ENCODE measurements around the gene STIM2.

STIM2 gene

DNA sequence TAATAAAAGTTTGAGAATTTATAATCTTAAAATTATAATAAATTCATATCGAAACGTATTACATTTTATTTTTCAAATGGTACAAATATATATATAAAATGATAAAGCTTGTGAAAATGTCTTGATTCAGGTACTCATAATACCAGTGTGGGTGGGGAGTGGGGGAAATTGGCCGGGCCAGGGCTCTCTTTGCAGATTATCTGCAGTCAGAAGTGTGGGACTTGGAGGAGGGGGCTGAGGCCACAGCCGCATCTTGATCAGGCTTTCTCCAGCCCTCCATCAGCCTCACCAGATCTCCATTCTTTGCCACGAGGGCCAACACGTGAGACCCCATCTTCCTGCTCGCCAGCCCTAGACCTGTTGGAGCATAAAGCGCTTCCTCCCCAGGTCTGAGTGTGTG lies 86.7 kb downstream of the STIM2 start:
- DNase-seq (ENCODE audit: insufficient read length, low spot score) = no peak
- no peak for TF ChIP-seq SPI1 (IDR thresholded peaks at IDR 0.05; ENCODE audit: low read depth, low read length)
- TF ChIP-seq TAF1 (IDR thresholded peaks at IDR 0.05; ENCODE audit: low read depth, low read length) = no peak
- FAIRE-seq = no peak

DNA sequence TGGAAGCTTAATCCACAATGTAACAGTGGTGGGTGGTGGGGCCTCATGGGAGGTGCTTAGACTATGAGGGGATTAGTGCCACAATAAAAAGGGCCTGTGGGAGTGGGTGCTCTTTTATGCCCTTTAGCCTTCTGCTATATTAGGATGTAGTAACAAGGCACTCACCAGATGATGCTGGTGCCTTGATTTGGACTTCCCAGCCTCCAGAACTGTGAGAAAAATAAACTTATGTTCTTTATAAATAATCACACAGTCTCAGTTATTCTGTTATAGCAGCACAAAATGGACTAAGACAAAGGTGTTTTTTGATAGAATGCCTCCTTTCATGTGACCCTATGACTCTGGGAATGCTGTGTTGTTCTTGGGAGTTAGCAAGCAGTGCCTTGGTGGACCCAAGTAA lies 89.8 kb downstream of the STIM2 start:
- no peak for TF ChIP-seq POLR2AphosphoS5 (IDR thresholded peaks at IDR 0.05; ENCODE audit: low read depth, low read length)
- TF ChIP-seq POLR2A (IDR thresholded peaks at IDR 0.05; ENCODE audit: low read depth, low read length) = no peak
- TF ChIP-seq PAX5 (IDR thresholded peaks at IDR 0.05; ENCODE audit: insufficient read depth, low read length, severe bottlenecking) = no peak
- no peak for TF ChIP-seq POU2F2 (IDR thresholded peaks at IDR 0.05; ENCODE audit: low read depth, low read length)
- TF ChIP-seq SPI1 (IDR thresholded peaks at IDR 0.05; ENCODE audit: low read depth, low read length) = no peak
- no peak for TF ChIP-seq TAF1 (IDR thresholded peaks at IDR 0.05; ENCODE audit: low read depth, low read length)
- no peak for FAIRE-seq
- DNase-seq (ENCODE audit: insufficient read length, low spot score) = no peak

DNA sequence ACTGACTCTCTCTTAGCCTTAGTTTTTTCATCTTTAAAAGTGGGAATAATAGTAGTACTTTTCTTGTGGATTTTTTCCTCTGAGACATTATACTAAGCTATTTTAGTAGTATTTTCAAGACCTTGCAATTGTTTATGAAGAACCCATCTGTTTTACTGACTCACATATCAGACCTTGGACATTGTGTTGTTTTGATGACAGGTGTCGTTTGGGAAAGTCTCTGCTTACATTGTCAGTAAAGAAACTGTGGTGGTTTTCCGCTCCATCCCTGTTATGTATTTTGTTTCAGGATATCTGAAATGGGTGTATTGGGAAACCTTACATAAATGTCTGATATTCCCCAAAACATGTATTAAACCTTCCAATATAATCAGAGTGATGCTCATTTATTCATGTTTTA lies 92.2 kb downstream of the STIM2 start:
- FAIRE-seq (no peak), DNase-seq (ENCODE audit: insufficient read length, low spot score) (no peak)
- TF ChIP-seq TAF1 (IDR thresholded peaks at IDR 0.05; ENCODE audit: low read depth, low read length) (no peak), POLR2AphosphoS5 (IDR thresholded peaks at IDR 0.05; ENCODE audit: low read depth, low read length) (no peak), POLR2A (IDR thresholded peaks at IDR 0.05; ENCODE audit: low read depth, low read length) (no peak)

DNA sequence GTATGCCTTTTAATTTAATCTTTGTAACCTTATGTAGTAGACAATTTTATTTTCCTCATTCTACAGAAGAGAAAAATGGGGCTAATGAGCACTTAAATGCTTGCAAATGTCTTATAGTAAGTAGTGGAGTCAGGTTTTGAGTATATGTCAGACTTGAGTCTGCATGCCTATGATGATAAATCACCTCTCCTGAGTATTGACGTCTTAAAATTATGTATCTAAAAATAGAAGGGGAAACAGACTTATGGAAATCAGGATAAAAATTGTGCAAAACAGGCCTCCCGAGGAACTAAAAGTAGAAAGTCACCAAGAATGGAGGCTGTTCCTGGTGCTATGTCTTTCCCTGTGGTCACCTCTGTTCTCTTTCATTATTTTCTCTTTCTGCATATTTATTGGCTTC lies 92.7 kb downstream of the STIM2 start:
- TF ChIP-seq POLR2A (IDR thresholded peaks at IDR 0.05; ENCODE audit: low read depth, low read length) (no peak), SPI1 (IDR thresholded peaks at IDR 0.05; ENCODE audit: low read depth, low read length) (no peak), TAF1 (IDR thresholded peaks at IDR 0.05; ENCODE audit: low read depth, low read length) (no peak), PAX5 (IDR thresholded peaks at IDR 0.05; ENCODE audit: insufficient read depth, low read length, severe bottlenecking) (no peak), POLR2AphosphoS5 (IDR thresholded peaks at IDR 0.05; ENCODE audit: low read depth, low read length) (no peak), POU2F2 (IDR thresholded peaks at IDR 0.05; ENCODE audit: low read depth, low read length) (no peak)

DNA sequence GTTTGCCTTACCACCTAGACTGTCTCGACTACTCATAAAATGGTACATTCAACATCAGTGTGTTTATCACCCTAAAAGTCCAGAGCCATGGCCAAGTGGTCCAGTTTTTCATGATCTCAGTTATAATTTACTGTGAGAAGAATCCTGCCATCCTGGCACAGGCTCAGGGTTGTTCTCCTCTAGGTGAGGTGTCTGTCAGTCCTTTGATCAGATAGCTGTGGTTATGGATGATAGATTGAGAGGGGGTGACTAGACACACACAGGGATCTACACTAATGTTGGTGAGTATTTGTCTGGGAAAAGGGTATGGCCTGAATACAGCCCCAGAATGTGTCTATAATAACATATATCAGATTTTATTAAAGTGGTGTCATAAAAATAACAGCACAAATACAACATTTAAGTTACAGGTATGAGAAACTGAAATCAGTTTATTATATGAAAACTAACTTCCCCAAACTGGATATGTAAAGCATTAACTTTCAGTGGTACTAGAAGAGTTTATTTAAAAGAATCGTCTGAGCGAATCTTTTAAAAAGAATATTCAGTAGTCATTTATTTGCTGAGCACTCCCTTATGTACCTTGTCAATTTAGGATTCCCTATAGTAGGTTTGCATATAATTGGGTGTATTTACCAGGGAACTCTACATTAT lies 93.3 kb downstream of the STIM2 start:
- FAIRE-seq (peak; percentile 70), DNase-seq (ENCODE audit: insufficient read length, low spot score) (no peak)
- no peak for TF ChIP-seq POLR2A (IDR thresholded peaks at IDR 0.05; ENCODE audit: low read depth, low read length)
- no peak for TF ChIP-seq TAF1 (IDR thresholded peaks at IDR 0.05; ENCODE audit: low read depth, low read length)
- no peak for TF ChIP-seq PAX5 (IDR thresholded peaks at IDR 0.05; ENCODE audit: insufficient read depth, low read length, severe bottlenecking)
- no peak for TF ChIP-seq SPI1 (IDR thresholded peaks at IDR 0.05; ENCODE audit: low read depth, low read length)
- no peak for TF ChIP-seq POLR2AphosphoS5 (IDR thresholded peaks at IDR 0.05; ENCODE audit: low read depth, low read length)
- no peak for TF ChIP-seq POU2F2 (IDR thresholded peaks at IDR 0.05; ENCODE audit: low read depth, low read length)

More for the DNA sequence above, 92.7 kb downstream of the STIM2 start:
- FAIRE-seq (no peak), DNase-seq (ENCODE audit: insufficient read length, low spot score) (no peak)

DNA sequence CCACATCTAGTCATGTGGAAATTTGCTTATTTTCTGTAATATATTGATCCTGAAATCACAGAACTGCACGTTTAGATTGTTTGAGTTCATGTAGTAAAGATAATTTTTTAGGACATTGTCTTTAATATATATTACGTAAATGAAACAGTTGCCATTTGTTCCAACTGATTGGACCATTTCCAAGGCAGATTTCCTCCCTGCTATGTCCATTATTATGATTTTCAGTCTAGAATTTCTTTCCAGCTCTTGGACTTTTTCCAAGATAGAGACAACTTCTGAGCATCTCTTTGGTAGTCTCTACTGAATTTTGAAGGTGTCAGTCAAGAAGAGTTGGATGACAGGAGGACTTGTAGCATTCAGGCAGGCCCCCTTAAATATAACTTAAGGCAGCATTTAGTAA lies 94.6 kb downstream of the STIM2 start:
- DNase-seq (ENCODE audit: insufficient read length, low spot score) (no peak), FAIRE-seq (no peak)
- TF ChIP-seq SPI1 (IDR thresholded peaks at IDR 0.05; ENCODE audit: low read depth, low read length) = no peak
- no peak for TF ChIP-seq PAX5 (IDR thresholded peaks at IDR 0.05; ENCODE audit: insufficient read depth, low read length, severe bottlenecking)
- TF ChIP-seq POLR2AphosphoS5 (IDR thresholded peaks at IDR 0.05; ENCODE audit: low read depth, low read length) = no peak
- TF ChIP-seq POLR2A (IDR thresholded peaks at IDR 0.05; ENCODE audit: low read depth, low read length) = no peak
- TF ChIP-seq POU2F2 (IDR thresholded peaks at IDR 0.05; ENCODE audit: low read depth, low read length) = no peak

DNA sequence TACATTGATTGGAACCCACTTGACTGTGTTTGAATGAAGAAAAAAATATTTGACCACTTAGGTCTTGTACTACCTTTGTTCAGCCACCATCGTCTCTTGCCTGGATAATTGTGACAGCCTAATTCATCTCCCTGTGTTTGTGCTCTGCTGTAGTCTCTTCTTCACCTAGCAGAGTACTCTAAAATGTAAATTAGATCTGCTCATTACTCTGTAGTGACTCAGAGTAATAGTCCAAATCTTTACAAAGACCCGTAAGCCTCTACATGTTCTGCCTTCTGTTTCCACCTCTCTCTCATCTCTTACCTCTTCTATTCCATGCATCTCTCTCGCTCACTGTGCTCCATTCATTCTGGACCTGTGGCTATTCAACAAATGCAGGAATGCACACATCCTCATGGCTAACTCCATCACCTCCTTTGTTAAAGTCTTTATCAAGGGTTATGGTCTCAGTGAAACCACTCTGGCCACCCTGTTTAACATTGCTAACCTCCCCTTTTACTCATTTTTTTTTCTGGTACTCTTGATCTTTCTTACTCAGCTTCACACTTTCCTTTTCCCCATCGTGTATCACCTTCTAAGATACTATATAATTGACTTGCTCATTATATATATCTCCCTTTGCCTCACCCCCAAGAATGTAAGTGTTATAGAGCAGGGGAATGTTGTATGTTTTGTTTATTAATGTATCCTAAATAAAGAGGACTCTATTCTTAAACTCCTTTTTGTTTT lies 98.4 kb downstream of the STIM2 start:
- DNase-seq (ENCODE audit: insufficient read length, low spot score) = no peak
- no peak for FAIRE-seq
- TF ChIP-seq POU2F2 (IDR thresholded peaks at IDR 0.05; ENCODE audit: low read depth, low read length) (no peak), SPI1 (IDR thresholded peaks at IDR 0.05; ENCODE audit: low read depth, low read length) (no peak), TAF1 (IDR thresholded peaks at IDR 0.05; ENCODE audit: low read depth, low read length) (no peak), POLR2A (IDR thresholded peaks at IDR 0.05; ENCODE audit: low read depth, low read length) (no peak), PAX5 (IDR thresholded peaks at IDR 0.05; ENCODE audit: insufficient read depth, low read length, severe bottlenecking) (no peak), POLR2AphosphoS5 (IDR thresholded peaks at IDR 0.05; ENCODE audit: low read depth, low read length) (no peak)

DNA sequence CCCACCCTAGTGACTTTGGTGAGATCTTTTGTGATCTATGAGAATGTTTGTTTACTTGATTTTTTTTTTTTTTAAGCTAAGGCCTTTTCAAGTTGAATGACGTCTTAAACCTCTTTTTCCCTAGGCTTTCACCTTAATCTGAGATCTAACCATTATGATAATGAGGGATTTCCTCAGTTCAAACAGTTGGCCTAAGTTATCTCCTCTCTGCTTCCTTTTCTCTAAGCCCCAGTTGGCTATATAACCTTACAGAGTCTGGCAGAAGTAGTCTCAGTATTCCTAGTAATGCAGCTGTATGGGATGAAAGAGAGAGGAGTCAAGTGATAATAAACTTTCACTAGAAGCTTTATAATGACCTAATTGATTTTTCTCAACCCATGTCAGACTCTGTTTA lies 99.0 kb downstream of the STIM2 start:
- TF ChIP-seq POU2F2 (IDR thresholded peaks at IDR 0.05; ENCODE audit: low read depth, low read length) = no peak
- no peak for TF ChIP-seq SPI1 (IDR thresholded peaks at IDR 0.05; ENCODE audit: low read depth, low read length)
- no peak for TF ChIP-seq POLR2AphosphoS5 (IDR thresholded peaks at IDR 0.05; ENCODE audit: low read depth, low read length)
- TF ChIP-seq PAX5 (IDR thresholded peaks at IDR 0.05; ENCODE audit: insufficient read depth, low read length, severe bottlenecking) = no peak
- TF ChIP-seq POLR2A (IDR thresholded peaks at IDR 0.05; ENCODE audit: low read depth, low read length) = no peak
- TF ChIP-seq TAF1 (IDR thresholded peaks at IDR 0.05; ENCODE audit: low read depth, low read length) = no peak
- no peak for FAIRE-seq
- DNase-seq (ENCODE audit: insufficient read length, low spot score) = no peak

DNA sequence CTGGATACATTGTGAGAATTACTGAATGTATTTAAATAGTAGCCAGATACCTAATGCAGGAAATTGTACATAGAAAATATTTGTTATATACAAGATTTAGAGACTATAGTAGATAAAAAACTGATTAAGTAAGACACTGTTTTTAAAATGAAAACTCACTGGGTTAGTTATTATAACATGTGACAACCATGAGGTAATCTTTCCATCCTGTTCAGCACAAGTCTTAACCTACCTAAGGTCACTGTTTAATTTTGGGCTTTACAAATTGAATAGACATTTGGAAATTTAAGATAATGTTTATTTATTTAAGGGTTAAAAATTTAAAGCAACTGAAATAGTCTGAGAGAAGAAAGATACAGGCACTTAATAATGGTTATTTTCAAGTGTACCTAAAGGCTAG lies 102.1 kb downstream of the STIM2 start:
- DNase-seq (ENCODE audit: insufficient read length, low spot score) (no peak), FAIRE-seq (no peak)
- TF ChIP-seq SPI1 (IDR thresholded peaks at IDR 0.05; ENCODE audit: low read depth, low read length) (no peak), PAX5 (IDR thresholded peaks at IDR 0.05; ENCODE audit: insufficient read depth, low read length, severe bottlenecking) (no peak), POLR2AphosphoS5 (IDR thresholded peaks at IDR 0.05; ENCODE audit: low read depth, low read length) (no peak)

DNA sequence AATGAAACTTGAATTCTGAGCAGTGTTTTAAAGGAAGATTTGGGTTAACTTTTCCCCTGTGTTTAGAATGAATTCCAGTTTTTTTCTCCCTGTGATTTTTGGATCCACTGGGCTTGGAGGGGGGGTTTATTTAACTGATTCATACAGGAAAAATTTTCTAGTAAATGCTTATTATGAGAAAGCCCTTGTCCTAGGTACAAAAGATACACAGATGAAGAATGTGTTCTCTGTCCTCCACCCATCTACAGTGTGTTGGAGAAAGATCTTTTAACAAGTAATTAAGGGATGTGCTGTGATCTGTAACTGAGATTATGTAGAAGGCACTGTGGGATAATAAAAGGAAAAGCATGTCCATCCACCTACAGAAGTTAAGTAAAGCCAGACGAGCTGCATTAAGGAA lies 103.9 kb downstream of the STIM2 start:
- TF ChIP-seq POU2F2 (IDR thresholded peaks at IDR 0.05; ENCODE audit: low read depth, low read length) (no peak), SPI1 (IDR thresholded peaks at IDR 0.05; ENCODE audit: low read depth, low read length) (no peak), POLR2AphosphoS5 (IDR thresholded peaks at IDR 0.05; ENCODE audit: low read depth, low read length) (no peak), POLR2A (IDR thresholded peaks at IDR 0.05; ENCODE audit: low read depth, low read length) (no peak), PAX5 (IDR thresholded peaks at IDR 0.05; ENCODE audit: insufficient read depth, low read length, severe bottlenecking) (no peak), TAF1 (IDR thresholded peaks at IDR 0.05; ENCODE audit: low read depth, low read length) (no peak)
- FAIRE-seq (no peak), DNase-seq (ENCODE audit: insufficient read length, low spot score) (no peak)

All from GM12891 (cell line).